GM21447 (cell line): ENCODE results near the gene CCDC127.
"Not testable (repeated sequence)": the region's sequence is repeated elsewhere in the genome, so short reads cannot be mapped to it uniquely, and the experiment has no call there.

Experiments used
- ATAC-seq: cut with Tn5 transposase; IDR thresholded peaks from one replicate; pipeline ENCODE4 v1.9.1; 2021; ENCODE audit not compliant: unreplicated experiment

CCDC127 gene

DNA sequence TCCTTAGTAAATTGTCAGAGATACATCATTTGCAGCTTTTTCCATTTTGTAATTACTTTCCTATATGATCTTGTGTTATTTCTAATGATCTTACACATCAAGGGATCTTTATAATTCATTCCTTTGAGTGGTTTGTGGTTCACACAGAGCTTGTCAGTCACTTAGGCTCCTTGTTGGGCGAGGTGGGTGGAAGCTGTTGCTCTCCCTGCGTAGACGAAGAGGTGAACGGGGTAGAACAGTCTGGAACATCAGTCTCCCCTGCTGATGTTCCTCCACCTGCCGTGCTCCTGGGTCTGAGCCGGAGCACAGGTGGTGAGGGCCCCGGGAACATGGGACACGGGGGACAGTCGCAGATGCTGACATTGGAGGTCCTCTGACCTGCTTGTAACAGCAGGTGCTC, 17.6 kb upstream of the CCDC127 start:
- not testable (repeated sequence) for ATAC-seq

GRCh38 chr5:234450-234849, 16.5 kb upstream of the CCDC127 start:
- ATAC-seq = no peak

GRCh38 chr5:233426-233825, 15.5 kb upstream of the CCDC127 start:
- not testable (repeated sequence) for ATAC-seq

DNA sequence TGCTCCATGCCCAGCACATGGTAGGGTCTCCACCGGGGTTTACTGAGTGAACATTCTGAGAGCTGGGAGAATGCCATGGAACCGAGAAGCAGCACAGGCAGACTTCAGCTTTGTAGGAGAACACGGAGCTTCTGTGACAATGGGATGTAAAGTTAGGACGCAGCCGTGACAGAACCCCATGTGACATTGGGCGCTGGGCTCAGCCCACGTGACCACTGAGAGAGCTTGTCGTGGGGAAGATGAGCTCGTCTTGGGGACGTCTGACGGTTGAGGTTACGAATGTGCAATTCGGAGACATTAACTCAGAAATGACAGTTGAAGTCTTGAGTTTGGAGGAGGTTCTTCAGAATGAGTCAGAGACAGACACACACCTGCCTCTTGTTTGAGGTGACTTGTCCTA, 13.7 kb upstream of the CCDC127 start:
- ATAC-seq = no peak

GRCh38 chr5:230711-231110, 12.8 kb upstream of the CCDC127 start:
- no peak for ATAC-seq

DNA sequence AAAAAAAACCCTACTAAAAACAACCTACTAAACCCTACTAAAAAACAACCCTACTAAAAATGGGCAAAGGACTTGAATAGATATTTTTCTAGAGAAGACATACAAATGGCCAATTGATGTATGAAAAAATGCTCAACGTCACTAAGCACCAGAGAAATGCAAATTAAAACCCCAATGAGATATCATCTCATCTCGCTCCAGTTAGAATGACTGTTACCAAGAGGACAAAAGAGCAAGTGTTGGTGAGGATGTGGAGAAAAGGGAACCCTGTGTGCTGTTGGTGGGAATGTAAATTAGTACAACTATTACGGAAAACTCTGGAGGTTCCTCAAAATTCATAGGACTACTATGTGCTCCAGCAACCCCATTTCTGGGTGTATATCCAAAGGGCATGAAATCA, 10.9 kb upstream of the CCDC127 start:
- ATAC-seq = no peak

DNA sequence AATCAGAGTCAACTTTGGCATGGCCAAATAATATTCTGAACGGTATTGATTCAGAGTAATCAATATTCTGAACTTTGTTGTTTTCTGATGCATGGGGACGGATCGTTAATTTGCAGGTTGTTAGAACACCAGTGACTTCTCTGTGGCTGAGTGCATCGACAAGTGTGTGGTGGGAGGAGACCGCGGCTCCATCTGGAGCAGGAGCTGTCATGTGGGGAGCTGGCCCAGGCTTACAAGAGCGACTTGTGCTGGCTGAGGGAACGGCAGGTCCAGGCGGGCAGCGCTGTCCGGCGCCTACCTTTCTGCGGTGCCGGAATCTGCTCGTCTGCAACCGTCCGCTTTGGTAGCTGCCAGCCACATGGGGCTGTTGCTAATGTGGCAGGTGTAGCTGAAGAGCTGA, 9.4 kb upstream of the CCDC127 start:
- ATAC-seq = not testable (repeated sequence)

DNA sequence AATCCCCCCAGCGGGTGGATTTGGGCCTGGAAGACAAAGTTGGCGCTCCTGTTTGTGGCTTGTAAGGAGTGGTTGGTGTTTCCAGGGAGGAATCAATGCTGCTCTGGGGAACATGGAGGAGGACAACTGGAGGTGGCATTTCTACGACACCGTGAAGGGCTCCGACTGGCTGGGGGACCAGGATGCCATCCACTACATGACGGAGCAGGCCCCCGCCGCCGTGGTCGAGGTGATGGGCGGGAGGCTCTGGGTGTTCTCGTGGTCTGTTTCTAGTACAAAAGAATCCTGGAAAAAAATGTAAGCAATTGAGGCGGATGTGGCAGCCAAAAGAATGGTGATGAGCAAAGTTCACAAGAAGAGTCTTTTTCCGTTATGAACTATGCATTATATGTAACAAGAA, 7.4 kb upstream of the CCDC127 start:
- no peak for ATAC-seq

DNA sequence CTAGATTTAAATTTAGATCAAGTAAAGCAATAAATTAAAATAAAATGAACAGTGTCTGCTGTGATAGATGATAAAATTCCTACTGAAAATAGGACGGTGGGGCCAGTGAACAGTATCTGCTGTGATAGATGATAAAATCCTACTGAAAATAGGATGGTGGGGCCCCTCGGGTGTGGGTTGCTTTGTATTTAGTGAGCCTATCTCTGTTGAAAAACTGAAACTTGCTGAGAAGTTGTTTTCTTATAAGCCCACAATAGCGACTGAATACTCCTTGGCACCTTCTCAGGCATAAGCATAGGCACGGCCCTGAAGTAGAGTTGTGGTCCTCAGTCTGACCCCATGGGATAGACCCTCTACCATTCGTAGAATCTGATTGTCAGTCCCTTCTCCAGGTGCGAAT, 5.8 kb upstream of the CCDC127 start:
- ATAC-seq = no peak

- not testable (repeated sequence) for ATAC-seq
Observed at GRCh38 chr5:222951-223715, 5.2 kb upstream of the CCDC127 start.

DNA sequence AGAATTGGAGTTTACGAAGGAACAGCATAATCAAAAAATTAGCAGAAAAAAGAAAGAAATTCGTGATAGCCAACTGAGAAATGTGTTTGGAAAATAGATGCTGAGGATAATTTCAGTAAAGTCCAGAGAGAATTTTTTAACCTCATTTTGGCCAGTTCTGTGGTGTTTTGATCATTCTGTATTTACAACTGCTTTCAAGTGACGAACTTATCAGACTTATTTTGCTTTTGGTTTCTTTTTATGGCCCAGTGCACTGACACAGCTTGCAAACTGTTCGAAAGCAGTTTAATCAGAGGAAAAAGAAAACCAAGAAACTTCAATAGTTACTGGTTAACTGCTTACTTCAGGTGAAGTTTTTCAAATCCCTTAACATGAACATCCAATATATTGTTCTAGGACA, 2.0 kb upstream of the CCDC127 start:
- ATAC-seq = peak; percentile 36

GRCh38 chr5:219460-219863, 1.5 kb upstream of the CCDC127 start:
- no peak for ATAC-seq

DNA sequence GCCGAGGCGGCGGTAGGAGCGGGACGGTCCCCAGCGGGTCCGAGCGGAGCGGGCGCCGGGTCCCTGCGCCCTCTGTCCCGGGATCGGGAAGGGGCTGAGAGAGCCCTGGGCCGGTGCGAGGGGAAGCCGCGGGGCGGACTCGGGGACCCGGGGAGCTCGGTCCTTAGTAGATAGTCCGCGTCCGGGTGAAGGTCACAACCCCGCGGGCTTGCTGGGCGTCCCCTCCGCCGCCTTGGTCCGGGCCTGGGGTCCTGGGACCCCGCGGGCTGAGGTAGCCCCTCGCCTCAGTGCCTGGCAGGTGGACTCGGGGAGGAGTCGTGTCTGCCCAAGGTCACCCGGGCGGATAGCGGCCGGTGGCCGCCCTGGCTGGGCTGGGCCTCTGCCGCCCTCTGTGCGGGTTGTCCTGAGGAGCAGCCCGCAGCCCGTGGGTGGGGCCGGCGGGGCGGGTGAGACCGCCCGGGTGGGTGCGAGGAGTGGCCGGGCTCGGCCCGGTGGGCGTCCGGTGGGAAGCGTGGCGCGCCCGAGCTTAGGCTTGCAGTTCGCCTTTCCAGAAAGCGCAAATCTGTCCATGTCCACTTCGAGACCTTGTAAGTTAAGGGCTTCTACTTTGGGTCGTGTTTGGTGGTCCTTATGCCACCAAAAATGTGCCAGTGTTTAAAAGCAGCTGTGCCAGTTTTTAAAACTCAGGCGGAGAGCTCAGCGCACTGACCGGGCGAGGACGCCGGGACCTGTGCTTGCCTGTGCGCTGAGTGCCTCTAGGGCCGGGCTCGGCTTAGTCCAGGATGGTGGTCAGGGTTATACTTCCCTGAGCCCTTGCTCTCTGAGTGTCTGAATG, 721 bp upstream of the CCDC127 start:
- peak; percentile 36 for ATAC-seq

DNA sequence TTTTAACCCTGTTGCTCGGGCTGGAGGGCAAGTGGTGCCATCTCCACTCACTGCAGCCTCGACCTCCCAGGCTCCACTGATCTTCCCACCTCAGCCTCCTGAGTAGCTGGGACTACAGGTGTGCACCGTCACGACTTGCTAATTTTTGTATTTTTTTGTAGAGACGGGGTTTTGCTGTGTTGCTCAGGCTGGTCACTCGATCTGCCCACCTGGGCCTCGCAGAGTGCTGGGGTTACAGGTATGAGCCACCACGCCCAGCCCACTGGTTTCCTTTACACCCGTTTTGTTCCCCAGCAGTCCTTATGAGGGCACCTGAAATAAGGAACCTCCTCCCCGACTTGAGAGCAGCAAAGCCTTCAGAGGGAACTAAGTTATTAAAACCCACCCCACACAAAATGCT, 1.9 kb downstream of the CCDC127 start:
- not testable (repeated sequence) for ATAC-seq

DNA sequence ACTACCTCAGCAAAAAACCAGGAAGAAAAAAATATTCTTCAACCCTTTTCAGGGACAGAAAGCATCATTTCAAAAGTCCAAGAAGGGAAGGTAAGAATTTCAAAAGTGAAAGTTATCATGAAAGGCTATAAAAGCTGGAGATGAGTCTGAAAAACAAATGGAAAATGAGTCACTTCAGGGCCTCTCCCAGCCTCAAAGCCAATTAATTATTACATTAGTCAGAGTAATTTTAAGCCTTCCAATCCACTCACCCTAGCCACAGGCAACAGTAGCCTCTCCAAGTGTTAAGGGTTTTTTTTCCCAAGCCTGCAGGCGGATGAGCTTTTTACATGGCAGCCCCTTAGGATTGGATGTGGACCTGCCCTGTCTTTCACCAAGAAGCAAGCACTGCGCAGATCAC, 2.7 kb downstream of the CCDC127 start:
- not testable (repeated sequence) for ATAC-seq

- no peak for ATAC-seq
Observed at GRCh38 chr5:213803-214395, 4.1 kb downstream of the CCDC127 start.

DNA sequence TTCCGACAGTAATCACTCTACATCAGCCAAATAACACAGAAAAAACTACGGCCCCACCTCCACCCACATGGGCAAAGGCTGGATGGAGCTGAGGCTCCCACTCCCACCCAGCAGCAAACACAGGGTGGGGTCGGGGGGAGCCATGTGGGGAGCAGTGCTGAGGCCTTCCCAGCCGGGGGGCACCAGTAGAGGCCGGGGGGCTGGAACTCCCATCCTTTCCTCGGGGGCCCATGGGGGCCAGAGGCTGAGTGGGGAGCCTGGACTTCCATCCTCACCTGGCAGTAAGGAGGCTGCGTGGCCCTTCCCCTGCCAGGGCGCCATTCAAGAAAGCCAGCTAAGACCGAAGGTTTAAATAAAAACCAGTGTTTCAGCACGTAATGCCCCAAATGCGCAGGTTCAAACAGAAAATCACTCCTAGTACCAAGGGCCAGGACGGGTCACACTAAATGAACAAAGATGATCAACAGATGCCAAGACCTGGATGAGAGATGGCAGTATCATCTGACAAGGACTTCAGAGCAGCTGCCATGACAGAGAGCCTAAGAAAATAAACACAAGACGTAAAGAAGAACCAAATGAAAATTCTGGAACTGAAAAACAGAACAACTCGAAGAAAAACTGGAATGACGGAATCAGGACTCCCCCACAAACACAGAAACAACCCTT, 9.4 kb downstream of the CCDC127 start:
- ATAC-seq = no peak

DNA sequence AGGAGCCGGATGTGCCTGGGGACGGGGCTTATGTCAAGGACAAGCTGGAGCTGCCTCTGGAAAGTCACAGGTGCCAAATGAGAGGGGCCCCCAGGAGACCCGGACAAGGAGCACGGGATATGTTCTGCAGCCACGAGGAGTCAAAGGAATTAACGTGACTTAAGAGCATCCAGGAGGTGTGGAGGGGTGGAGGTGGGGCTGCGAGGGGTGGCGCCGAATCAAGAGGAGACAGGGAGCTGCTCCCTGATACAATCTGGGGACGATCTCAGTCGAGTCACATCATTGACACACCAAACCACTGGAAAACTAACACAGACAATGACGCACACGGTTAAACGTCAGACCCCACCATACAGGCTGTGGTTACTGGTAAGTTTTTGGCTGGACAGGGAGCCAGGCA, 10.4 kb downstream of the CCDC127 start:
- ATAC-seq = no peak

- no peak for ATAC-seq
Observed at GRCh38 chr5:206927-207536, 10.9 kb downstream of the CCDC127 start.

DNA sequence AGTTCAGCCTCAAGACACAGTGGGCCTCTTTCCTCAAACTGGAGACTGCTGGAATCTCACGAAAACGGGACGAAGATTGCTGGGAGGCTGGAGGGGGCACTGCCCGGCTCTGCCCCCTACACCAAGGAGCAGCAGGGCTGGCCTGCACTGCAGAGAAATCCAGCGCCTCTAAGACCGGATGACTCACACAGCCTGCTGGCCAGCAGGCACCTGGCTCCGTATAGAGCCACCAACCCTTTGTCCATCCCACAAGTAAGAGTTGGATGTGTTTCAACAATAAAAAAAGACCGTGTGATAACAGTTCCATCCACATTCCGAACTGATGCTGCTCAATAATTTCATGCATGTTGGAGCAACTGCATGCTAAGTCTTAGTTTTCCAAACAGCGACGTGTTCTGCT, 11.5 kb downstream of the CCDC127 start:
- no peak for ATAC-seq
